Kidney (tissue), 14 donors: ENCODE data around the gene TXLNB. TPM values are rescaled to one million over a fixed set of nuclear protein-coding genes. Genes with fewer than 3 reads are reported as not detected.

Experiments
- DNase-seq, 5 donors: peaks; one replicate each; pipeline ENCODE4 v3.0.0-alpha.2; 2013 to 2020
- FAIRE-seq: peaks from 2 replicates; lab custom pipeline; 2012; peaks lifted over from hg19 to GRCh38; lab: Jason Lieb, UNC
- H3K27ac ChIP-seq, 2 donors: one replicate each; pipeline ENCODE4 v1.7.0; 2013; ENCODE audit warnings: low read depth in 2 of 2, low read length in 2 of 2, inconsistent platforms in 1 of 2
- H3K27me3 ChIP-seq: one replicate; pipeline ENCODE4 v1.7.1; 2013; ENCODE audit warnings: low read length, inconsistent platforms; ENCODE audit not compliant: control insufficient read depth, insufficient read depth
- H3K36me3 ChIP-seq, 3 donors: one replicate each; pipeline versions ENCODE4 v1.7.0 to v1.7.1; 2013; ENCODE audit warnings: low read length in 3 of 3, control low read depth in 1 of 3, inconsistent platforms in 1 of 3; ENCODE audit not compliant: insufficient read depth in 3 of 3, control insufficient read depth in 2 of 3
- H3K4me1 ChIP-seq, 3 donors: one replicate each; pipeline versions ENCODE4 v1.7.0 to v1.7.1; 2013; ENCODE audit warnings: low read length in 3 of 3, inconsistent platforms in 1 of 3, low read depth in 1 of 3; ENCODE audit not compliant: control insufficient read depth in 2 of 3, insufficient read depth in 2 of 3
- H3K4me3 ChIP-seq, 3 donors: one replicate each; pipeline versions ENCODE4 v1.7.0 to v1.8.1; 2013; ENCODE audit warnings: low read length in 3 of 3, control low read depth in 1 of 3, inconsistent platforms in 1 of 3
- H3K9ac ChIP-seq, 3 donors: one replicate each; pipeline versions ENCODE4 v1.7.0 to v1.7.1; 2013; ENCODE audit warnings: low read length in 3 of 3, control low read depth in 1 of 3, inconsistent platforms in 1 of 3
- H3K9me3 ChIP-seq, 3 donors: one replicate each; pipeline versions ENCODE4 v1.7.0 to v1.7.1; 2013; ENCODE audit warnings: low read length in 3 of 3, control low read depth in 1 of 3, inconsistent platforms in 1 of 3; ENCODE audit not compliant: control insufficient read depth in 2 of 3, insufficient read depth in 1 of 3
- intact Hi-C: fragments of 100-400 bp; cut with DNase I; formaldehyde crosslinking; loops from one replicate; pipeline ENCODE4 v1.11.1; 2022
- polyA plus RNA-seq: library from polyadenylated mRNA; stranded (reverse); fragments of 350-450 nt; fragmentation: Illumina TruSeq; extraction: RNeasy Lipid Tissue Mini Kit (QIAGEN cat#74804); gene quantifications from one replicate; pipeline ENCODE4 v1.2.3, GENCODE V29; 2014; ENCODE audit warnings: low read depth, low replicate concordance; ENCODE audit not compliant: insufficient read depth
- total RNA-seq: library from RNA; stranded (reverse); fragmentation: NEBNext Ultra II Directional; extraction: Animal tissue kit (Norgen Biotek cat#: 25700); gene quantifications from one replicate; pipeline ENCODE4 v1.2.1, GENCODE V29; 2021
- TF ChIP-seq, protein P1 (sequence below): IDR thresholded peaks from 3 replicates; pipeline ENCODE4 v1.5.1; 2012; ENCODE audit warnings: mild to moderate bottlenecking, moderate library complexity, borderline replicate concordance; ENCODE audit not compliant: insufficient read depth; ENCODE audit errors: extremely low read depth
- donor health status: control.
- donor health status: control.
- donor health status: control.
- donor health status: control.
- donor health status: control.
- donor health status: DM: yes; HTN: yes; CAD: no.
- donor health status: Normal renal cell carcinoma (clear cell type).

TXLNB gene
- total and polyA plus RNA-seq, 2 donors from 2014 or later = 0.13 to 0.66 TPM

DNA sequence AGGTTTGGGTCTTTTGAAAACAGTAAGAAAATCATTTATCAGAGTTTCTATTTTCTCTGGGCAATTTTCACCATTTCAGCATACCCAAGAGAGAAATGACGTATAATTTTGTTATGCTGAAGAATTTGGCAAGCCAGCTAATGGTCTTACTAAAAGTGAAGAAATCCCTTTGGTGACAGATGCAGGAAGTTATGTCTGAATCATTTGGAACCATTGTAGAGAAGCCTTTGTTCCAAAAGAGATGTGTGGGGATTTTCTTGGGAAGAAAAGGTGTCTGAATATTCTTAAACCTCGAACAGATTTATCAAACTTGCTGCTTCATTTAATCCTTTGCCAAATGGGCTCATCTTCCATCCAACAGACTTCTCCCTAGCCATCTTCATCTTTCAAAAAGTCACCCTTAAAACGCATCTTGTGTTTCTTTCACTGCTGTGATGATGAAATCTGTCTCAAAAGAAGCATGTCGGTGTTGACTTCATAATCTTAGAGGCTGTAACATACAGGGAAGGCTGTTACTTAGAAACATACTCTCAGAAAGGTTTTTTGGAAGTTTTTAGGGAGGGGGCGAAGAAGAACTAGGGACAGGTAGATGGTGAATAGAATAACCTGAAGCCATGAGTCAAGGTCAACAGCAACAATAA is 43.1 kb upstream of the TXLNB start:
- H3K4me3 ChIP-seq = no peak overlapping the region
- intact Hi-C loops = no loop called here
- no peaks in the 10 kb centered on the region for H3K9me3 ChIP-seq
- no peaks in the 10 kb centered on the region for H3K4me1 ChIP-seq
- no peak for DNase-seq
- no peaks in the 10 kb centered on the region for H3K36me3 ChIP-seq
- TF ChIP-seq, protein P1, sequence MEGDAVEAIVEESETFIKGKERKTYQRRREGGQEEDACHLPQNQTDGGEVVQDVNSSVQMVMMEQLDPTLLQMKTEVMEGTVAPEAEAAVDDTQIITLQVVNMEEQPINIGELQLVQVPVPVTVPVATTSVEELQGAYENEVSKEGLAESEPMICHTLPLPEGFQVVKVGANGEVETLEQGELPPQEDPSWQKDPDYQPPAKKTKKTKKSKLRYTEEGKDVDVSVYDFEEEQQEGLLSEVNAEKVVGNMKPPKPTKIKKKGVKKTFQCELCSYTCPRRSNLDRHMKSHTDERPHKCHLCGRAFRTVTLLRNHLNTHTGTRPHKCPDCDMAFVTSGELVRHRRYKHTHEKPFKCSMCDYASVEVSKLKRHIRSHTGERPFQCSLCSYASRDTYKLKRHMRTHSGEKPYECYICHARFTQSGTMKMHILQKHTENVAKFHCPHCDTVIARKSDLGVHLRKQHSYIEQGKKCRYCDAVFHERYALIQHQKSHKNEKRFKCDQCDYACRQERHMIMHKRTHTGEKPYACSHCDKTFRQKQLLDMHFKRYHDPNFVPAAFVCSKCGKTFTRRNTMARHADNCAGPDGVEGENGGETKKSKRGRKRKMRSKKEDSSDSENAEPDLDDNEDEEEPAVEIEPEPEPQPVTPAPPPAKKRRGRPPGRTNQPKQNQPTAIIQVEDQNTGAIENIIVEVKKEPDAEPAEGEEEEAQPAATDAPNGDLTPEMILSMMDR = no peak
- H3K27ac ChIP-seq = no peak overlapping the region
- H3K27me3 ChIP-seq = no peaks in the 10 kb centered on the region
- no peak for FAIRE-seq
- no peak overlapping the region for H3K9ac ChIP-seq

DNA sequence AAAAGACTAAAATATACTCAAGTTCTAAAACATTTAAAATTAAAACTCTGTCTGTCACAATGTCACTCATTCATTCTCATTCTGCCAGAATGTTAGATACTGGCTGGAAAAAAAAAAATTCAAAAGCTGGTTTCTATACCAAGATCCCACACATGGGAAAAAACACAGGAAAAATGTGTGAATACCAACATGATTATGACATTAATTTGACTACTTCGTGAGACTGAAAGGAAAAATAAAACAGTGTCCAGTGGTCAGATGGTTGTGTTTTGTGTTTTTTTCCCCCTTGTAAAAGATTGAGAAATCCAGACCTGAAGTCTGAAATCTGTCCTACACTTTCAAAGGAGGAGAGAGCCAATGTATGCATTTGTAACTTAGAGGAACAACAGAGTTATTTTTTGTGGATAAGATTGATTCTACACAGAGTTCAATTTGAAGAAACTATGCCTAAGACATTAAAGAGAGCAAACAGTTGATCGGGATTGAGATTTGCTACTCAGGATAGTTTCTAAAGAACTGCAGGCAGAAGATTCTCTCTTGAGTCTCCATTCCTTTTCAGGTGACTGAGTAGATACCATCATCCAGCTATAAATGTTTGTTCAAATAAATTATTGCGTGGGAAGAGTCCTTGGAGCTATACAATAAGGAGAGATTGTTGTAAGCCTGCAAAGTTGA is 39.2 kb upstream of the TXLNB start:
- FAIRE-seq (no peak), DNase-seq (no peak)
- intact Hi-C loops = no loop called here
- H3K4me3 ChIP-seq = no peak overlapping the region
- H3K4me1 ChIP-seq = no peaks in the 10 kb centered on the region
- no peaks in the 10 kb centered on the region for H3K9me3 ChIP-seq
- no peaks in the 10 kb centered on the region for H3K36me3 ChIP-seq
- no peaks in the 10 kb centered on the region for H3K27me3 ChIP-seq
- TF ChIP-seq, protein P1 = no peak
- H3K9ac ChIP-seq = no peak overlapping the region
- H3K27ac ChIP-seq = no peak overlapping the region

DNA sequence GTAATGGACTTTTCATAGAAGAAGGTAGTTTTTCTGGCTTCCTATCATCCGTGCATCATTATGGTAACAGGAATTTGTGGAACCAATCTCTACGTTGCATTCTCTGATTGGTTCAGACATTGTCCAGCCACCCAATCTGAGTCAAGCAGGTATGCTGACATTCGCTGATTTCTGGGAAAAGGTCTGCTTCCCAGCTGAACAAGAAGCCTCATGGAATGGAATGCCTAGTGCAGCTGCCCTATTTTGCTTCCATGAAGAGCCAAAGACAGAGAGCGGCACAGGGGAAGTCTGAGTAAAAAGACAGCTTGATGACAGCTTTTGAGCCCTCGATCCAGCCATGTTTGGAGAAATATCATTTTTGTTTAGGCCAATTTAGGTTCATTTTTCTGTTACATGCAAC is 38.5 kb upstream of the TXLNB start:
- intact Hi-C loops = no loop called here
- Histone ChIP-seq H3K27me3 (no peaks in the 10 kb centered on the region), H3K4me1 (no peaks in the 10 kb centered on the region), H3K4me3 (no peak overlapping the region), H3K9me3 (no peaks in the 10 kb centered on the region), H3K36me3 (no peaks in the 10 kb centered on the region), H3K27ac (no peak overlapping the region), H3K9ac (no peak overlapping the region)
- TF ChIP-seq, protein P1 = no peak
- DNase-seq (no peak), FAIRE-seq (no peak)
